Measurements from ENCODE around the gene PHOX2B. TPM values are rescaled to one million over a fixed set of nuclear protein-coding genes. Genes with fewer than 3 reads are reported as not detected.
"Not testable (repeated sequence)": the region's sequence is repeated elsewhere in the genome, so short reads cannot be mapped to it uniquely, and the experiment has no call there.

Gene PHOX2B
- total RNA-seq, 1 experiment from 2014 or later: not detected

DNA sequence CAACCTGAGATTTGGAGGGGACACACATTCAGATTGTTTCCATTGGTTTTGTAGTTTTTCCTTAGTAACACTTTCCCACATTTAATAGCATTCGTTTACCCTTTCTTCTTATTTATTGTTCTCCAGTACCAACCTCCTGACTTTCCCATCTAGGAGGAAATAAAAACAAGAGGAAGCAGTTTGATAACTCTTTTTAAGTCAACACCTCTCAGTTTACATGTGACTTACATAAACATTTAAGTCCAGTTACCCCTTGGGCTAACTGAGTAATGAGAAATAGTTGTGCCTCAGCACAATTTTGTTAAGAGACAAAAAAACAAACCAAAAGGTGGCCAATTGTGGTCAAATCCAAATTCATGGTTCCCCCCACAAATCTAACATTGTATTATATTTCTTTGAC is 34.8 kb downstream of the PHOX2B start:
- DNase-seq (ENCODE audit: low read depth): no peak

DNA sequence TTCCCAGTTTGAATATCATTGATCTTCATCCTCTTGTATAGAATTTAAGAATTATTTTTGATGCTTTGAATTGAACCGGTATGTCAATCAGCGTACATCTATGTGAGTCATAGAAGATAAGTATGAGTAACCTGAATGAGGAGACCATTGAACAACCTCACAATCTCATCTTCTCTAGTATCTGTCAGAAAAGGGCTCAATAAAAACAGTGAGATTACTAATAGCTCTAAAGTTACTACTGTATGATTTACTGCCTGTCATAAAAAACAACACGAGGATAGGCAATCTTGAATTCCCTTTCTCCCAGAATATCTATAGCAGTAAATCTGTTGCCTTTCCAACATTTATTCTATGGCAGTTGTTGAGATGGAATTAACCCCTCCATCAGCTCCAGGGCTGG is 36.1 kb downstream of the PHOX2B start:
- DNase-seq (ENCODE audit: low read depth): no peak

DNA sequence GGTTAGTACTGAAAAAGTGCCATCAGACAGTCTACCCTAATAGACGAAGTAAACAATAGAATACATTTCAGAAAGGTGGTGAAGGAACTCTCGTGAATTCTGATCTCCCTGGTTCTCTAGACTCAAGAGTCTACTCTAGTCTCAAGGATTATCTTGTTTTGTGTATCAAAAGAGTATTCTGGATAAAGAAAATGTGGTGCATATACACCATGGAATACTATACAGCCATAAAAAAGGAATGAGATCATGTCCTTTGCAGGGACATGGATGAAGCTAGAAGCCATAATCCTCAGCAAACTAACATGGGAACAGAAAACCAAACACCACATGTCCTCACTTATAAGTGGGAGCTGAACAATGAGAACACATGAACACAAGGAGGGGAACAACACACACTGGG is 36.9 kb downstream of the PHOX2B start:
- DNase-seq (ENCODE audit: low read depth): not testable (repeated sequence)

DNA sequence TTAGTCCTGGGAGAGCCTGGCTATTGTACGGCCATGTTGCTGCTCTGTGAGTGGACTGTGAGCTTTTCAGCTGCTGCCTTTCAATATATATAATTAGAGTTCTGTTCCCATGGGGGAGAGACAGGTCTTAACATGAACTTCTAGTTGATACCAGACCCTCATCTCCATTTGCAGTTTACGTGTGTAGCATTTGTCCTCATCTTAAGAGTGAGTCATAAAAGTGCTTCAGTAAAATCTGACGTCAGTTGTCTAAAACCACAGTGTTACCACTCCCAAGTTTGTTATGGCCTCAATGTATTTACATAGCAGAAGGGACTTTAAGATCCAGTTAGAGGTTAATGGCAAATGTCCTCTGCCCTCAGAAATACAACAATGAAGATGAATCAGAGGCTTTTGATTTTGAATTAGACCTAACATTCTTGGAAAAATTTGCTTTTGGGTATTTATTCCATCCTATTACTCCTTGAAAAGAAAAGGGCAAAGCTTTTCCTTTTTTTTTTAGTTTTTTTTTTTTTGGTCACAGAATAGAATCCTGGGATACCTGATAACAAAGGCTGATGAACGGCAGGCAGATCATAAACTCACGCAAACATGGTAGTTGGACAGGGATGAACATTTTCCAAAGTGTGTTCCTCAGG is 38.6 kb downstream of the PHOX2B start:
- peak; percentile 89 for DNase-seq (ENCODE audit: low read depth)

DNA sequence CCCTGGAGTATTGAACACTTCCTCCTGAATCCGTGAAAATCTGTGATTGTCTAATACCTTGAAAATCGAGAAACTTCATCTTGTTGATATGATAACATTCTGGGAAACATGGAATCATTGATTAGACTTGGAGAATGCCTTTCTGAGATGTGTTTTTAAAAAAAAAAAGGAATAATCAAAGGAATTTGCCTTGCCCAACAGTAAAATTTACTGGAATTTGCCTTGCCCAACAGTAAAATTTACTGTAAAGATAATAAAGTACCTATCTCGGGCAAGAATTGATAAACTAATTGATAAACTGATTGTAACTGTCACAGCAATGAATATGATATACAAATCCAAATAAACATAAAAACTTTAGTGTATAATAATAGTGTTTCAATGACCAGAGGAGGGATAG is 44.7 kb downstream of the PHOX2B start:
- no peak for DNase-seq (ENCODE audit: low read depth)

DNA sequence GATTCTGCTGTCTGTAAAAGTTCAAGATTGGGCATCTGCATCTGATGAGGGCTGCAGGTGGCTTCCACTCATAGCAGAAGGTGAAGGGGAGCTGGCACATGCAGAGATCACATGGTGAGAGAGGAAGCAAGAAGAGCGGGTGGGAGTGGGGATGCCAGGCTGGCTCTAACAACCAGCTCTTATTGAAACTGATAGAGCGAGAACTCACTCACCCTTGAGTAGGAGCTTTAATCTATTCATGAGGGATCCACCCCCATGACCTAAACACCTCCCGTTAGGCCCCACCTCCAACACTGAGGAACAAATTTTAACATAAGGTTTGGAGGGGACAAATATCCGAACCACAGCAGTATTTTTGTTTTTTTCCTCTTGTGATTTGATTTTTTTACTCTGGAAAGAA is 45.8 kb downstream of the PHOX2B start:
- no peak for DNase-seq (ENCODE audit: low read depth)

DNA sequence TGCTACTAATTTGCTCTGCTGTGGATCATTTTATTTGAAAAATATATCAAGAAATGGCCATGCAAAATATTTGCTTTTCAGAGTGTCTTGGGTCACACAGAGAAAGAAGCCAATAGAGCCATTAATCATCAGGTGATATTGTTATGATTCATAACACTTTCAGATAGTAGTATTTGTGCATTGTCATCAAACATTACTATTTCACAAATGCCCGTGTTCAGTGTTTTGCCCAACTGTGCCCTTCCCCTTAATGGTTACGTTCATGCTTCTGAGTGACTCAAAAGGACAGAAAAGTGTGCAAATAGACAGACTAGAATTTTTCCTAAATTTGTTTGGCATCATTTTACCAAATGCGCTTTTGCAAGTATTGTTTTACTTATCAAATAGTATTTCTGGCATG is 46.5 kb downstream of the PHOX2B start:
- DNase-seq (ENCODE audit: low read depth): no peak

DNA sequence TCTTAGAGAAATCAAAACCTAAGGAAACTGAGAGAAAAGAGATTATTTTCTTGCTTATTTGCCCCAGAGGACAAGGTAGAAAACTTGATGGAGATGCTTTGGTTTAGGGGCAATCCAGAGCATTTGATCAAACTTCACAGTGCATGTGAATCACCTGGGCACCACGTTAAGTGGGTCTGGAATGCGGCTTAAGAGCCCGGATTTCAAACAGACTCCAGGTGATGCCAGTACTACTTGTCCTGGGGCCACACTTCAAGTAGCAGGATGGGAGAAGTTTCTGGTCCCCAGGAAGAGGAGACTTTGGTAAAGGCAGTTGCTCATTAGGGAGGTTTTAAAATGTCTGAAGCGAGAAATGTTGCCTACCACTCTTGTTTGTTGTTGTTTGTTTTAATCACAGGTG is 51.8 kb downstream of the PHOX2B start:
- no peak for DNase-seq (ENCODE audit: low read depth)

DNA sequence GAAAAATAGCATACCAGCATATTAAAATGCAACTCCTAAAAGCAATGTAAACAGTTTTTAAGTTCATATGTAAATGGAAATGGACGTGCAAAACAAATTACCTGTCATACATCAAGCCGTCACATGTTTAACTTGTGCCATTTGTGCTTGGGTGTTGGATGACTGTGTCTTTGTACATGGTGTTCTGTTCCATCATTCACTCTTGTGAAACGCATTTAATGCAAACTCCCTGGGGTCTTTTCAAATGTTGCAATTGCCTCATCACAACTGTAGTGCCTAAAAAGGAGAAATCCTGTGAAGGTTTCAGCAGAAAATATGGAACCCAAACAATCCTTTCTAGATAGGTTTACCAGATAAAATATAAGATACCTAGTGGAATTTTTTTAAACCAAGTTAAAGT is 52.4 kb downstream of the PHOX2B start:
- no peak for DNase-seq (ENCODE audit: low read depth)

Small RNA genes within 50 kb of the gene (small RNA-seq; reads per million reads assigned to genes)
- not detected for gene RNU1-49P

Other genes starting within 250 kb of the PHOX2B start
- gene LIMCH1, start 210.6 kb downstream of the PHOX2B start, total RNA-seq (2014; rRNA removed; shearing (Covaris generic)): 10.6 and 25.9 TPM in 2 replicates
- 113 and 161 TPM in 2 replicates for gene TMEM33, start 186.7 kb upstream of the PHOX2B start, total RNA-seq (2014; rRNA removed; shearing (Covaris generic))
- gene DCAF4L1, start 233.0 kb upstream of the PHOX2B start, total RNA-seq (2014; rRNA removed; shearing (Covaris generic)): 0.19 and 0.33 TPM in 2 replicates
- 62.4 and 84.8 TPM in 2 replicates for gene SLC30A9, start 241.8 kb upstream of the PHOX2B start, total RNA-seq (2014; rRNA removed; shearing (Covaris generic))

Measured in HT1080 (cell line).